Measurements from ENCODE around the gene NAV3.

Gene NAV3

GRCh38 chr12:78115889-78116288, 285.2 kb downstream of the NAV3 start:
- DNase-seq (ENCODE audit: low read depth in 4 of 4, low spot score in 1 of 4) = no peak

GRCh38 chr12:78118036-78118435, 287.3 kb downstream of the NAV3 start:
- no peak for DNase-seq (ENCODE audit: low read depth in 4 of 4, low spot score in 1 of 4)

GRCh38 chr12:78118486-78118885, 287.8 kb downstream of the NAV3 start:
- DNase-seq (ENCODE audit: low read depth in 4 of 4, low spot score in 1 of 4) = no peak

GRCh38 chr12:78119351-78119918, 288.7 kb downstream of the NAV3 start:
- DNase-seq (ENCODE audit: low read depth in 4 of 4, low spot score in 1 of 4) = no peak

GRCh38 chr12:78120306-78120705, 289.6 kb downstream of the NAV3 start:
- no peak for DNase-seq (ENCODE audit: low read depth in 4 of 4, low spot score in 1 of 4)

- DNase-seq (ENCODE audit: low read depth in 4 of 4, low spot score in 1 of 4) = no peak
Observed at GRCh38 chr12:78120866-78121560, 290.3 kb downstream of the NAV3 start.

GRCh38 chr12:78121969-78122610, 291.4 kb downstream of the NAV3 start:
- no peak for DNase-seq (ENCODE audit: low read depth in 4 of 4, low spot score in 1 of 4)

GRCh38 chr12:78128211-78128610, 297.5 kb downstream of the NAV3 start:
- DNase-seq (ENCODE audit: low read depth in 4 of 4, low spot score in 1 of 4) = no peak

- no peak for DNase-seq (ENCODE audit: low read depth in 4 of 4, low spot score in 1 of 4)
Observed at GRCh38 chr12:78143717-78144116, 313.0 kb downstream of the NAV3 start.

- DNase-seq (ENCODE audit: low read depth in 4 of 4, low spot score in 1 of 4) = no peak
Observed at GRCh38 chr12:78145398-78145797, 314.7 kb downstream of the NAV3 start.

GRCh38 chr12:78146365-78146772, 315.7 kb downstream of the NAV3 start:
- no peak for DNase-seq (ENCODE audit: low read depth in 4 of 4, low spot score in 1 of 4)

GRCh38 chr12:78149459-78149858, 318.8 kb downstream of the NAV3 start:
- DNase-seq (ENCODE audit: low read depth in 4 of 4, low spot score in 1 of 4) = no peak

GRCh38 chr12:78155546-78155945, 324.9 kb downstream of the NAV3 start:
- no peak for DNase-seq (ENCODE audit: low read depth in 4 of 4, low spot score in 1 of 4)

- no peak for DNase-seq (ENCODE audit: low read depth in 4 of 4, low spot score in 1 of 4)
Observed at GRCh38 chr12:78156751-78157150, 326.1 kb downstream of the NAV3 start.

- DNase-seq (ENCODE audit: low read depth in 4 of 4, low spot score in 1 of 4) = no peak
Observed at GRCh38 chr12:78157199-78157598, 326.5 kb downstream of the NAV3 start.

- no peak for DNase-seq (ENCODE audit: low read depth in 4 of 4, low spot score in 1 of 4)
Observed at GRCh38 chr12:78164154-78164553, 333.5 kb downstream of the NAV3 start.

- DNase-seq (ENCODE audit: low read depth in 4 of 4, low spot score in 1 of 4) = no peak
Observed at GRCh38 chr12:78167510-78167909, 336.8 kb downstream of the NAV3 start.

- DNase-seq (ENCODE audit: low read depth in 4 of 4, low spot score in 1 of 4) = no peak
Observed at GRCh38 chr12:78171061-78171460, 340.4 kb downstream of the NAV3 start.

- DNase-seq (ENCODE audit: low read depth in 4 of 4, low spot score in 1 of 4) = no peak
Observed at GRCh38 chr12:78176643-78177042, 345.9 kb downstream of the NAV3 start.

GRCh38 chr12:78177298-78177697, 346.6 kb downstream of the NAV3 start:
- no peak for DNase-seq (ENCODE audit: low read depth in 4 of 4, low spot score in 1 of 4)

GRCh38 chr12:78179346-78179745, 348.7 kb downstream of the NAV3 start:
- DNase-seq (ENCODE audit: low read depth in 4 of 4, low spot score in 1 of 4) = no peak

GRCh38 chr12:78181544-78182162, 351.0 kb downstream of the NAV3 start:
- DNase-seq (ENCODE audit: low read depth in 4 of 4, low spot score in 1 of 4) = no peak
